Fibroblast of lung (primary cell): ENCODE data around the gene FAM180A. TPM values are rescaled to one million over a fixed set of nuclear protein-coding genes. Genes with fewer than 3 reads are reported as not detected.

Experiments
- DNase-seq, 2 donors: peaks; one replicate each; pipeline versions ENCODE4 v3.0.0 to v3.0.0-alpha.2; 2010; ENCODE audit warnings: low read depth in 2 of 2
- H2AFZ ChIP-seq: 2 replicates; pipeline ENCODE4 v1.5.1; 2012; ENCODE audit warnings: low read length, control low read depth, inconsistent platforms
- H3K27ac ChIP-seq: 2 replicates; pipeline ENCODE4 v1.5.1; 2011; ENCODE audit warnings: low read length, control low read depth; ENCODE audit not compliant: insufficient read depth
- H3K27me3 ChIP-seq: 2 replicates; pipeline ENCODE4 v1.5.1; 2011; ENCODE audit warnings: mild to moderate bottlenecking, low read length; ENCODE audit not compliant: control insufficient read depth, insufficient read depth
- H3K36me3 ChIP-seq: 2 replicates; pipeline ENCODE4 v1.5.1; 2011; ENCODE audit warnings: low read length; ENCODE audit not compliant: control insufficient read depth, insufficient read depth
- H3K4me1 ChIP-seq: 2 replicates; pipeline ENCODE4 v1.5.1; 2011; ENCODE audit warnings: low read length; ENCODE audit not compliant: control insufficient read depth, insufficient read depth; ENCODE audit errors: extremely low read depth
- H3K4me2 ChIP-seq: 2 replicates; pipeline ENCODE4 v1.5.1; 2011; ENCODE audit warnings: low read length, control low read depth; ENCODE audit not compliant: insufficient read depth; ENCODE audit errors: extremely low read depth
- H3K4me3 ChIP-seq, 4 experiments: fragments of 200-600 bp in 1 of 4; sonication (generic) in 1 of 4; replicated peaks in 1 of 4; 2 replicates each; pipeline ENCODE4 v1.5.1; 2011 to 2016; ENCODE audit warnings: low read length in 4 of 4, low read depth in 3 of 4, mild to moderate bottlenecking in 3 of 4, control low read depth in 2 of 4, inconsistent platforms in 1 of 4, mixed read lengths in 1 of 4; ENCODE audit not compliant: insufficient read depth in 1 of 4; ENCODE audit errors: control extremely low read depth in 1 of 4
- H3K79me2 ChIP-seq: 2 replicates; pipeline ENCODE4 v1.5.1; 2012; ENCODE audit warnings: mild to moderate bottlenecking, low read length, inconsistent platforms; ENCODE audit not compliant: control insufficient read depth, insufficient read depth
- H3K9ac ChIP-seq: 2 replicates; pipeline ENCODE4 v1.5.1; 2011; ENCODE audit warnings: mild to moderate bottlenecking, low read length, control low read depth; ENCODE audit not compliant: insufficient read depth
- H3K9me3 ChIP-seq: 2 replicates; pipeline ENCODE4 v1.5.1; 2012; ENCODE audit warnings: low read depth, low read length; ENCODE audit not compliant: control insufficient read depth, insufficient read depth
- H4K20me1 ChIP-seq: 2 replicates; pipeline ENCODE4 v1.5.1; 2011; ENCODE audit warnings: low read length; ENCODE audit not compliant: control insufficient read depth, insufficient read depth; ENCODE audit errors: extremely low read depth
- EZH2 ChIP-seq: IDR thresholded peaks from 2 replicates; pipeline ENCODE4 v1.5.1; 2012; ENCODE audit warnings: low read length, control low read depth, mild to moderate bottlenecking; ENCODE audit errors: missing control alignments
- polyA plus RNA-seq, 2 donors: library from polyadenylated mRNA; depleted of rRNA in 1 of 2; stranded (reverse) in 1 of 2; unstranded in 1 of 2; fragments of >200 nt; gene quantifications; 2 replicates each; pipeline ENCODE4 v1.2.1, GENCODE V29; 2011 to 2012; ENCODE audit warnings: missing spikeins in 1 of 2
- total RNA-seq: library from RNA; depleted of rRNA; stranded (reverse); fragments of >200 nt; gene quantifications from 2 replicates; pipeline ENCODE4 v1.2.1, GENCODE V29; 2014
- TF ChIP-seq, protein P1 (sequence below), 2 donors: IDR thresholded peaks in 1 of 2; conservative IDR thresholded peaks in 1 of 2; 1 replicate in 1 of 2; 2 replicates in 1 of 2; pipeline ENCODE4 v1.5.1; 2011 to 2012; ENCODE audit warnings: low read length in 2 of 2, control low read depth in 1 of 2, inconsistent platforms in 1 of 2, low read depth in 1 of 2, mild to moderate bottlenecking in 1 of 2

FAM180A gene
- total and polyA plus RNA-seq, 2 donors (not counting 1 experiment from before 2014, with no cell fraction given), result 15.6 to 38.5 TPM

- Histone ChIP-seq H3K79me2 (no peaks in the 10 kb centered on the region), H3K4me2 (no peak overlapping the region), H3K9ac (no peak overlapping the region), H3K27me3 (no peaks in the 10 kb centered on the region), H3K4me3 (no peak overlapping the region), H3K9me3 (no peaks in the 10 kb centered on the region), H3K4me1 (no peaks in the 10 kb centered on the region), H3K27ac (no peak overlapping the region), H4K20me1 (no peaks in the 10 kb centered on the region), H3K36me3 (no peaks in the 10 kb centered on the region), H2AFZ (no peak overlapping the region)
- TF ChIP-seq, protein P1, sequence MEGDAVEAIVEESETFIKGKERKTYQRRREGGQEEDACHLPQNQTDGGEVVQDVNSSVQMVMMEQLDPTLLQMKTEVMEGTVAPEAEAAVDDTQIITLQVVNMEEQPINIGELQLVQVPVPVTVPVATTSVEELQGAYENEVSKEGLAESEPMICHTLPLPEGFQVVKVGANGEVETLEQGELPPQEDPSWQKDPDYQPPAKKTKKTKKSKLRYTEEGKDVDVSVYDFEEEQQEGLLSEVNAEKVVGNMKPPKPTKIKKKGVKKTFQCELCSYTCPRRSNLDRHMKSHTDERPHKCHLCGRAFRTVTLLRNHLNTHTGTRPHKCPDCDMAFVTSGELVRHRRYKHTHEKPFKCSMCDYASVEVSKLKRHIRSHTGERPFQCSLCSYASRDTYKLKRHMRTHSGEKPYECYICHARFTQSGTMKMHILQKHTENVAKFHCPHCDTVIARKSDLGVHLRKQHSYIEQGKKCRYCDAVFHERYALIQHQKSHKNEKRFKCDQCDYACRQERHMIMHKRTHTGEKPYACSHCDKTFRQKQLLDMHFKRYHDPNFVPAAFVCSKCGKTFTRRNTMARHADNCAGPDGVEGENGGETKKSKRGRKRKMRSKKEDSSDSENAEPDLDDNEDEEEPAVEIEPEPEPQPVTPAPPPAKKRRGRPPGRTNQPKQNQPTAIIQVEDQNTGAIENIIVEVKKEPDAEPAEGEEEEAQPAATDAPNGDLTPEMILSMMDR (conservative IDR thresholded peaks at IDR 0.05 in 1 of 2, IDR thresholded peaks at IDR 0.05 in 1 of 2; ENCODE audit: low read depth in 1 of 2, low read length in 2 of 2), result no peak
- TF ChIP-seq EZH2, result no peak
- DNase-seq, result no peak
Measured at GRCh38 chr7:135769005-135769802, 20.6 kb upstream of the FAM180A start.

DNA sequence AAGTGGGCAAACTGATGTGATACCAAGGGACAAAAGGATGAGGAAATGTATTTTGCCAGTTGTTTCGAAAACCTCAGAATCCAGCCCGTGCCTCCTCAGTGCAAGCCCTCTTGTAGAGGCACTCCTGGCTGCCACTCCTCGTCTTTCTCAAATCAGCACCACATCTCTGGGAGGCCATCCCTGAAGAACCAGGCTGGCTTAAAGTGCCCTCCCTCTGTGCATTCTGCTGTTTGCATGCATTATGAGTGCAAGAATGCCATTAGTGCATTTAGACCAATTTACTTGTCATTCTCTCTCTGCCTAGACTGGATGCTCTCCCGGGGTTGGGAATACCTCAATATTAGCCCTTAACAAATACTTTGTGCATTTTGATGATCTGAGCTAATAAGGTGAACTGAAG, 19.9 kb upstream of the FAM180A start:
- Histone ChIP-seq H3K27me3 (no peaks in the 10 kb centered on the region), H3K9ac (no peak overlapping the region), H3K9me3 (no peaks in the 10 kb centered on the region), H3K27ac (no peak overlapping the region), H2AFZ (no peak overlapping the region), H3K4me2 (no peak overlapping the region), H3K4me3 (no peak overlapping the region), H3K4me1 (no peaks in the 10 kb centered on the region), H3K79me2 (no peaks in the 10 kb centered on the region), H4K20me1 (no peaks in the 10 kb centered on the region), H3K36me3 (no peaks in the 10 kb centered on the region)
- no peak for DNase-seq
- no peak for TF ChIP-seq EZH2
- TF ChIP-seq, protein P1 (conservative IDR thresholded peaks at IDR 0.05 in 1 of 2, IDR thresholded peaks at IDR 0.05 in 1 of 2; ENCODE audit: low read depth in 1 of 2, low read length in 2 of 2), result no peak

DNA sequence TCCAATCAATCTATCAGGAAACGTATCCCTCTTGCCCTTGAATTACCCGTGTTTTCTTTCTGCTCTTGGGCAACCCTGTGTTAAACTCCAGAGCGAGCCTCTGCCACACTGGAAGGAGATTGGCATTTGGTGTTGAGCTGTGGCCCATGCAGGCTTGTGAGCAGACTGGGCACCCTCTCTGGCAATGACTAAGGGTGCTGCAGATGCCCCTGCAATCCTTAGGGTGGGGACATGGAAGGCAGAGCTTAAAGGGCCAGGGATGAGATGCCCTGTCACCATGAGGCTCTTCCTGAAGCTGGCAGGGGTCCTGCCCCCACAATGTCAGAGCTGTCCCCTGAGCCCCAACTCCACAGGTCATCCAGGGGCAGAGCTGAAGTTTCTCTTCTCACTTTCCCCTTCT, 19.5 kb upstream of the FAM180A start:
- no peak for DNase-seq
- Histone ChIP-seq H3K4me1 (no peaks in the 10 kb centered on the region), H3K9ac (no peak overlapping the region), H3K27me3 (no peaks in the 10 kb centered on the region), H3K4me3 (no peak overlapping the region), H4K20me1 (no peaks in the 10 kb centered on the region), H3K9me3 (no peaks in the 10 kb centered on the region), H2AFZ (no peak overlapping the region), H3K36me3 (no peaks in the 10 kb centered on the region), H3K27ac (no peak overlapping the region), H3K4me2 (no peak overlapping the region), H3K79me2 (no peaks in the 10 kb centered on the region)
- TF ChIP-seq, protein P1 (conservative IDR thresholded peaks at IDR 0.05 in 1 of 2, IDR thresholded peaks at IDR 0.05 in 1 of 2; ENCODE audit: low read depth in 1 of 2, low read length in 2 of 2), result no peak
- no peak for TF ChIP-seq EZH2
